Measurements from ENCODE around the gene AP1S3. TPM values are rescaled to one million over a fixed set of nuclear protein-coding genes. Genes with fewer than 3 reads are reported as not detected.

AP1S3 gene
- total and polyA plus RNA-seq, 7 donors: 0.05 to 0.69 (median 0.10) TPM; not detected in 2

GRCh38 chr2:223786236-223786635 is 51.1 kb downstream of the AP1S3 start:
- DNase-seq (no peak), ATAC-seq (no peak)
- Histone ChIP-seq H3K4me1 (no peaks in the 10 kb centered on the region), H3K36me3 (ENCODE audit: insufficient read depth in 1 of 2, low read depth in 1 of 2) (no peaks in the 10 kb centered on the region), H3K4me3 (no peak overlapping the region), H3K9me3 (no peaks in the 10 kb centered on the region), H3K27me3 (ENCODE audit: insufficient read depth in 3 of 3, low read length in 2 of 3) (no peaks in the 10 kb centered on the region), H3K27ac (no peak overlapping the region)
- WGBS, 3 donors: 79 to 89% (median 85%) methylated on average over 5 of the region's 5 CpGs
- intact Hi-C loops (cut with DNase I): no loop called here
- TF ChIP-seq CTCF (IDR thresholded peaks at IDR 0.05): no peak

GRCh38 chr2:223784221-223784772 is 53.1 kb downstream of the AP1S3 start:
- intact Hi-C loops (cut with DNase I): no loop called here
- Histone ChIP-seq H3K4me1 (no peaks in the 10 kb centered on the region), H3K27ac (no peak overlapping the region), H3K9me3 (no peaks in the 10 kb centered on the region), H3K4me3 (no peak overlapping the region), H3K27me3 (ENCODE audit: insufficient read depth in 3 of 3, low read length in 2 of 3) (no peaks in the 10 kb centered on the region), H3K36me3 (ENCODE audit: insufficient read depth in 1 of 2, low read depth in 1 of 2) (no peaks in the 10 kb centered on the region)
- TF ChIP-seq CTCF (IDR thresholded peaks at IDR 0.05): no peak
- DNase-seq (no peak), ATAC-seq (no peak)
- WGBS, 3 donors: 77 to 87% (median 81%) methylated on average over 5 of the region's 5 CpGs

- Histone ChIP-seq H3K27ac (no peak overlapping the region), H3K9me3 (no peaks in the 10 kb centered on the region), H3K4me1 (no peaks in the 10 kb centered on the region), H3K36me3 (ENCODE audit: insufficient read depth in 1 of 2, low read depth in 1 of 2) (no peaks in the 10 kb centered on the region), H3K4me3 (no peak overlapping the region), H3K27me3 (ENCODE audit: insufficient read depth in 3 of 3, low read length in 2 of 3) (no peaks in the 10 kb centered on the region)
- 56 to 70% (median 60%) methylated on average over 3 of the region's 3 CpGs for WGBS, 3 donors
- TF ChIP-seq CTCF (IDR thresholded peaks at IDR 0.05): no peak
- intact Hi-C loops (cut with DNase I): no loop called here
- DNase-seq: no peak
- ATAC-seq: no peak
Observed at GRCh38 chr2:223782629-223783028, 54.8 kb downstream of the AP1S3 start.

GRCh38 chr2:223781560-223781959 is 55.8 kb downstream of the AP1S3 start:
- Histone ChIP-seq H3K4me3 (no peak overlapping the region), H3K27me3 (ENCODE audit: insufficient read depth in 3 of 3, low read length in 2 of 3) (no peaks in the 10 kb centered on the region), H3K4me1 (no peaks in the 10 kb centered on the region), H3K9me3 (no peaks in the 10 kb centered on the region), H3K36me3 (ENCODE audit: insufficient read depth in 1 of 2, low read depth in 1 of 2) (no peaks in the 10 kb centered on the region), H3K27ac (no peak overlapping the region)
- intact Hi-C loops (cut with DNase I): no loop called here
- WGBS, 3 donors: 93 to 94% (median 93%) methylated on average over 3 of the region's 3 CpGs
- ATAC-seq (no peak), DNase-seq (no peak)
- no peak for TF ChIP-seq CTCF (IDR thresholded peaks at IDR 0.05)

GRCh38 chr2:223779877-223780276 is 57.5 kb downstream of the AP1S3 start:
- intact Hi-C loops (cut with DNase I): no loop called here
- ATAC-seq: no peak
- H3K27me3 ChIP-seq (ENCODE audit: insufficient read depth in 3 of 3, low read length in 2 of 3): no peaks in the 10 kb centered on the region
- H3K4me1 ChIP-seq: no peaks in the 10 kb centered on the region
- no peak overlapping the region for H3K4me3 ChIP-seq
- DNase-seq: no peak
- 85 to 94% (median 92%) methylated on average over 7 of the region's 7 CpGs for WGBS, 3 donors
- H3K36me3 ChIP-seq (ENCODE audit: insufficient read depth in 1 of 2, low read depth in 1 of 2): no peaks in the 10 kb centered on the region
- TF ChIP-seq CTCF (IDR thresholded peaks at IDR 0.05): no peak
- no peaks in the 10 kb centered on the region for H3K9me3 ChIP-seq
- H3K27ac ChIP-seq: no peak overlapping the region

All from psoas muscle (tissue), 8 donors.